Gastroesophageal sphincter (tissue), 4 donors: ENCODE measurements around the gene POLE4. TPM values are rescaled to one million over a fixed set of nuclear protein-coding genes. Genes with fewer than 3 reads are reported as not detected.

Source experiments
- ATAC-seq: fragments of 150-250 bp; one replicate; pipeline ENCODE4 v1.9.1; 2016; ENCODE audit warnings: mild to moderate bottlenecking, moderate library complexity
- H3K27ac ChIP-seq, 4 donors: fragments of 200-600 bp; sonication (generic) in 3 of 4; 1 replicate in 3 of 4; 2 replicates in 1 of 4; pipeline ENCODE4 v1.5.1; 2016 to 2019
- H3K27me3 ChIP-seq: fragments of 200-600 bp; sonication (generic); one replicate; pipeline ENCODE4 v1.5.1; 2019
- H3K36me3 ChIP-seq, 2 donors: fragments of 200-600 bp; sonication (generic); one replicate each; pipeline ENCODE4 v1.5.1; 2019; ENCODE audit warnings: control low read depth in 1 of 2
- H3K4me1 ChIP-seq, 3 donors: fragments of 200-600 bp; sonication (generic); 1 replicate in 2 of 3; 2 replicates in 1 of 3; pipeline ENCODE4 v1.5.1; 2016 to 2019; ENCODE audit warnings: control low read depth in 2 of 3
- H3K4me3 ChIP-seq, 2 donors: fragments of 200-600 bp; sonication (generic); one replicate each; pipeline ENCODE4 v1.5.1; 2019; ENCODE audit warnings: mild to moderate bottlenecking in 1 of 2, moderate library complexity in 1 of 2
- H3K9me3 ChIP-seq, 3 donors: fragments of 200-600 bp; sonication (generic); one replicate each; pipeline ENCODE4 v1.5.1; 2017 to 2019; ENCODE audit warnings: control low read depth in 2 of 3
- EP300 ChIP-seq: sonication (generic); formaldehyde crosslinking; IDR thresholded peaks from one replicate; pipeline ENCODE4 v1.6.1; 2017; ENCODE audit warnings: antibody characterized with exemption, mild to moderate bottlenecking
- POLR2A ChIP-seq, 2 donors: fragments of 450-650 bp; IDR thresholded peaks; one replicate each; pipeline ENCODE4 v1.6.1; 2017; ENCODE audit warnings: antibody characterized with exemption in 2 of 2, mild to moderate bottlenecking in 2 of 2, moderate library complexity in 1 of 2
- POLR2AphosphoS5 ChIP-seq: sonication (generic); formaldehyde crosslinking; IDR thresholded peaks from one replicate; pipeline ENCODE4 v1.6.1; 2017; ENCODE audit warnings: antibody characterized with exemption
- WGBS, 2 donors: methylation state at CpG; one replicate each; pipeline ENCODE4 v1.1.5; 2018; ENCODE audit warnings: low coverage in 1 of 2; 5-methylcytosine and 5-hydroxymethylcytosine counted together
- total RNA-seq, 4 donors: library from RNA; depleted of rRNA; stranded (reverse); fragments of >200 nt; gene quantifications; one replicate each; pipeline ENCODE4 v1.1.0, GENCODE V29; 2016
- TF ChIP-seq, protein P1 (sequence below), 4 experiments: fragments of 200-600 bp in 2 of 4; fragments of 450-650 bp in 2 of 4; sonication (generic) in 1 of 4; IDR thresholded peaks; one replicate each; pipeline ENCODE4 v1.5.1; 2017 to 2019; ENCODE audit warnings: antibody characterized with exemption in 4 of 4, mild to moderate bottlenecking in 2 of 4, moderate library complexity in 2 of 4

The POLE4 gene
- total RNA-seq, 4 donors from 2014 or later: 17.7 to 34.1 (median 24.8) TPM

DNA sequence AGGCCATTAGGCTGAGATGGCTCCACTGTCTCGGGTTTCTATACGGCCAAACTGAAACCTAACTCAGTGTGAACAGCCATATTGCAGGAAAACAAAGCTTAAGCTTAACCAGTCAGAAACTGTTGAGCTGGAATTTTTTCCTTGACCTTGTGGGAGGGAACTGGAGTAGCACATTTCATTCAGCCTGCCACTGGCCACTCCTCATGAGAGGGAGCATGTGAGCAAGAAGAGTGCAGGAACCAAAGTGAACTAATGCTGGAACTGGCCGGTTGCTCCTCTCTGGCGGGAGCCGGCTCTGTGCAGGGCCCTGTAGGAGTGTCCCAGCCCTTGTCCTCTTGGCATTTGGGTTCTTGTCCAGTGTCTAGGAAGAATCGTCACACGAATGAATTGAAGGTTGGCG, 5.9 kb upstream of the POLE4 start:
- Histone ChIP-seq H3K9me3 (peaks cover 0 to 14% (median 0%) of the 10 kb centered on the region in 3 donors), H3K27me3 (no peaks in the 10 kb centered on the region), H3K4me1 (no peaks in the 10 kb centered on the region), H3K36me3 (peaks cover 0 to 9% of the 10 kb centered on the region in 2 donors), H3K27ac (no peak overlapping the region), H3K4me3 (no peak overlapping the region)
- WGBS, 2 donors: 89 to 92% methylated on average over 2 to 8 of the region's 8 CpGs
- TF ChIP-seq EP300 (no peak), POLR2AphosphoS5 (no peak), POLR2A (IDR thresholded peaks at IDR 0.05) (no peak)
- TF ChIP-seq, protein P1, sequence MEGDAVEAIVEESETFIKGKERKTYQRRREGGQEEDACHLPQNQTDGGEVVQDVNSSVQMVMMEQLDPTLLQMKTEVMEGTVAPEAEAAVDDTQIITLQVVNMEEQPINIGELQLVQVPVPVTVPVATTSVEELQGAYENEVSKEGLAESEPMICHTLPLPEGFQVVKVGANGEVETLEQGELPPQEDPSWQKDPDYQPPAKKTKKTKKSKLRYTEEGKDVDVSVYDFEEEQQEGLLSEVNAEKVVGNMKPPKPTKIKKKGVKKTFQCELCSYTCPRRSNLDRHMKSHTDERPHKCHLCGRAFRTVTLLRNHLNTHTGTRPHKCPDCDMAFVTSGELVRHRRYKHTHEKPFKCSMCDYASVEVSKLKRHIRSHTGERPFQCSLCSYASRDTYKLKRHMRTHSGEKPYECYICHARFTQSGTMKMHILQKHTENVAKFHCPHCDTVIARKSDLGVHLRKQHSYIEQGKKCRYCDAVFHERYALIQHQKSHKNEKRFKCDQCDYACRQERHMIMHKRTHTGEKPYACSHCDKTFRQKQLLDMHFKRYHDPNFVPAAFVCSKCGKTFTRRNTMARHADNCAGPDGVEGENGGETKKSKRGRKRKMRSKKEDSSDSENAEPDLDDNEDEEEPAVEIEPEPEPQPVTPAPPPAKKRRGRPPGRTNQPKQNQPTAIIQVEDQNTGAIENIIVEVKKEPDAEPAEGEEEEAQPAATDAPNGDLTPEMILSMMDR (IDR thresholded peaks at IDR 0.05): no peak
- ATAC-seq: no peak

GRCh38 chr2:74953796-74954499, 4.5 kb upstream of the POLE4 start:
- WGBS, 2 donors: 77 to 79% methylated on average over 5 to 10 of the region's 10 CpGs
- no peak overlapping the region for H3K4me3 ChIP-seq
- TF ChIP-seq POLR2AphosphoS5 (no peak), POLR2A (IDR thresholded peaks at IDR 0.05) (no peak), EP300 (no peak)
- TF ChIP-seq, protein P1 (IDR thresholded peaks at IDR 0.05): no peak
- H3K27ac ChIP-seq: no peak overlapping the region
- H3K9me3 ChIP-seq: peaks cover 0 to 14% (median 0%) of the 10 kb centered on the region in 3 donors
- H3K36me3 ChIP-seq: peaks cover 0 to 9% of the 10 kb centered on the region in 2 donors
- no peak for ATAC-seq
- peaks cover 0 to 8% (median 5%) of the 10 kb centered on the region in 3 donors for H3K4me1 ChIP-seq
- H3K27me3 ChIP-seq: no peaks in the 10 kb centered on the region

DNA sequence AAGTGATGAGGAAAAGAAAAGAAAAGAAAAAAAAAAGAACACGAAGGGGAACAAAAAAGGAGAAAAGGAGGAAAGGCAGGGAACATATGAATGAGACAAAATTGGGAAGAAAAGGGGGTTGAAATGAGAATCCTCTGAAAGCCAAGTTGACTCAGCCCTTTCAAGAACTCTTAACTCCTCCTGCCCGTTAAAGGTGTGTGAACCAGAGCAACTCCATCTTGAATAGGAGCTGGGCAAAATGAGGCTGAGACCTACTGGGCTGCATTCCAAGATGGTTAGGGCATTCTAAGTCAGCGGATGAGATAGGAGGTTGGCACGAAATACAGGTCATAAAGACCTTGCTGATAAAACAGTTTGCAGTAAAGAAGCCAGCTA, 4.0 kb upstream of the POLE4 start:
- peaks cover 0 to 10% of the 10 kb centered on the region in 2 donors for H3K36me3 ChIP-seq
- TF ChIP-seq EP300 (no peak), POLR2A (IDR thresholded peaks at IDR 0.05) (no peak), POLR2AphosphoS5 (no peak)
- TF ChIP-seq, protein P1 (IDR thresholded peaks at IDR 0.05): no peak
- peaks cover 0 to 14% (median 0%) of the 10 kb centered on the region in 3 donors for H3K9me3 ChIP-seq
- no peak overlapping the region for H3K27ac ChIP-seq
- H3K27me3 ChIP-seq: no peaks in the 10 kb centered on the region
- H3K4me1 ChIP-seq: peaks cover 0 to 13% (median 8%) of the 10 kb centered on the region in 3 donors
- H3K4me3 ChIP-seq: no peak overlapping the region
- WGBS, 2 donors: 88 to 100% methylated on average over 2 to 4 of the region's 4 CpGs
- ATAC-seq: no peak

GRCh38 chr2:74957886-74958273, 563 bp upstream of the POLE4 start:
- no peak for ATAC-seq
- Histone ChIP-seq H3K36me3 (peaks cover 0 to 32% of the 10 kb centered on the region in 2 donors), H3K9me3 (peaks cover 0 to 6% (median 0%) of the 10 kb centered on the region in 3 donors), H3K4me3 (peak overlapping the region; percentile 39 to 66), H3K27me3 (no peaks in the 10 kb centered on the region), H3K4me1 (peaks cover 0 to 20% (median 8%) of the 10 kb centered on the region in 3 donors), H3K27ac (peak overlapping the region; percentile 47 to 91 (median 91))
- WGBS, 2 donors: 37 to 45% methylated on average over 4 of the region's 4 CpGs
- TF ChIP-seq POLR2AphosphoS5 (no peak), POLR2A (IDR thresholded peaks at IDR 0.05) (no peak), EP300 (no peak)
- TF ChIP-seq, protein P1 (IDR thresholded peaks at IDR 0.05): no peak
